MM.1S (cell line): ENCODE measurements around the gene KRT2.

Experiments used
- EZH2phosphoT487 ChIP-seq: fragments of 300-600 bp; sonication (generic); IDR thresholded peaks from 2 replicates; pipeline ENCODE4 v1.6.1; 2018; ENCODE audit warnings: antibody characterized with exemption, low read length
- TF ChIP-seq, protein P1 (sequence below): fragments of 300-600 bp; sonication (generic); IDR thresholded peaks from 2 replicates; pipeline ENCODE4 v1.5.1; 2016; ENCODE audit warnings: antibody characterized with exemption, low read length, mixed read lengths

- no peak for TF ChIP-seq EZH2phosphoT487
- TF ChIP-seq, protein P1, sequence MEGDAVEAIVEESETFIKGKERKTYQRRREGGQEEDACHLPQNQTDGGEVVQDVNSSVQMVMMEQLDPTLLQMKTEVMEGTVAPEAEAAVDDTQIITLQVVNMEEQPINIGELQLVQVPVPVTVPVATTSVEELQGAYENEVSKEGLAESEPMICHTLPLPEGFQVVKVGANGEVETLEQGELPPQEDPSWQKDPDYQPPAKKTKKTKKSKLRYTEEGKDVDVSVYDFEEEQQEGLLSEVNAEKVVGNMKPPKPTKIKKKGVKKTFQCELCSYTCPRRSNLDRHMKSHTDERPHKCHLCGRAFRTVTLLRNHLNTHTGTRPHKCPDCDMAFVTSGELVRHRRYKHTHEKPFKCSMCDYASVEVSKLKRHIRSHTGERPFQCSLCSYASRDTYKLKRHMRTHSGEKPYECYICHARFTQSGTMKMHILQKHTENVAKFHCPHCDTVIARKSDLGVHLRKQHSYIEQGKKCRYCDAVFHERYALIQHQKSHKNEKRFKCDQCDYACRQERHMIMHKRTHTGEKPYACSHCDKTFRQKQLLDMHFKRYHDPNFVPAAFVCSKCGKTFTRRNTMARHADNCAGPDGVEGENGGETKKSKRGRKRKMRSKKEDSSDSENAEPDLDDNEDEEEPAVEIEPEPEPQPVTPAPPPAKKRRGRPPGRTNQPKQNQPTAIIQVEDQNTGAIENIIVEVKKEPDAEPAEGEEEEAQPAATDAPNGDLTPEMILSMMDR = no peak
Observed at GRCh38 chr12:52645982-52646381, 6.0 kb downstream of the KRT2 start.
